BLaER1 treated with 17β-estradiol and CSF1 and Interleukin-3, amounts not matched to agents 10 nM and 100 nM (cell line): ENCODE measurements around the gene CNKSR2.

Source experiments
- H3K27ac ChIP-seq, 11 experiments: shearing (Covaris generic); formaldehyde crosslinking; 2 replicates each; pipeline ENCODE4 v1.8.1; 2022
- H3K27me3 ChIP-seq, 11 experiments: shearing (Covaris generic); formaldehyde crosslinking; 2 replicates each; pipeline ENCODE4 v1.8.1; 2022
- H3K36me3 ChIP-seq, 11 experiments: shearing (Covaris generic); formaldehyde crosslinking; 2 replicates each; pipeline ENCODE4 v1.8.1; 2022
- H3K4me1 ChIP-seq, 10 experiments: shearing (Covaris generic); formaldehyde crosslinking; 2 replicates each; pipeline ENCODE4 v1.8.1; 2022
- H3K4me2 ChIP-seq, 11 experiments: shearing (Covaris generic); formaldehyde crosslinking; 2 replicates each; pipeline ENCODE4 v1.8.1; 2022
- H3K4me3 ChIP-seq, 10 experiments: shearing (Covaris generic); formaldehyde crosslinking; 2 replicates each; pipeline ENCODE4 v1.8.1; 2022
- H3K9ac ChIP-seq, 11 experiments: shearing (Covaris generic); formaldehyde crosslinking; 2 replicates each; pipeline ENCODE4 v1.8.1; 2022
- H3K9me3 ChIP-seq, 11 experiments: shearing (Covaris generic); formaldehyde crosslinking; replicated peaks in 1 of 11; 2 replicates each; pipeline ENCODE4 v1.8.1; 2022
- H4K20me1 ChIP-seq, 11 experiments: shearing (Covaris generic); formaldehyde crosslinking; 2 replicates each; pipeline ENCODE4 v1.8.1; 2022
- Cebpa-rat ChIP-seq, 11 experiments: shearing (Covaris generic); IDR thresholded peaks; 2 replicates each; pipeline ENCODE4 v1.8.1; 2022

Gene CNKSR2

GRCh38 chrX:21559417-21559816 is 185.2 kb downstream of the CNKSR2 start:
- Histone ChIP-seq H3K9me3 (peaks cover 0 to 7% (median 0%) of the 10 kb centered on the region in 11 experiments; a peak in 2 of 22 replicates), H3K27me3 (no peaks in the 10 kb centered on the region), H3K4me2 (no peak overlapping the region), H3K4me3 (no peak overlapping the region), H4K20me1 (no peaks in the 10 kb centered on the region), H3K9ac (no peak overlapping the region), H3K27ac (no peak overlapping the region), H3K36me3 (no peaks in the 10 kb centered on the region), H3K4me1 (no peaks in the 10 kb centered on the region; a peak in 2 of 20 replicates)
- TF ChIP-seq Cebpa-rat (IDR thresholded peaks at IDR 0.05) = no peak

DNA sequence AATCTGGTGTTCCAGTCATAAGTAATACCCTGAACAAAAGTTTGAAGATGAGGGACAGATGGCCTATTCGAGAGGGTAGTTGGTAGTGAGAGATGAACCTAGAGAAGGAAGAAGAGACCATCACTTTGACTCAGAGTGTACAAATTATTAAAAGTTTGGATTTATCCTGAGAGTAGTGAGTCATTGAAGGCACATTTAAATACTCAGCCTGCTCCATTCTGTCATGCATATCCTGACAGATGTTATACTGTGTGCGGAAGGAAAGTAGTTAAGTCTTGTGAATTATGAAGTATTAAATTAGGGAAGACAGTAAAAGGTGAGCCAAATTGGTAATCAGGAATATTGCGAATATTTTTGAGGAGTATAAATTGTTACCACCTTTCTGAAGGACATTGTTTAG is 190.8 kb downstream of the CNKSR2 start:
- no peak overlapping the region for H3K4me3 ChIP-seq
- H3K4me1 ChIP-seq = no peaks in the 10 kb centered on the region
- H3K9me3 ChIP-seq = peaks cover 0 to 9% (median 5%) of the 10 kb centered on the region in 11 experiments; a peak in 11 of 22 replicates
- no peak overlapping the region for H3K9ac ChIP-seq
- H3K27me3 ChIP-seq = no peaks in the 10 kb centered on the region
- H3K27ac ChIP-seq = no peak overlapping the region
- no peak for TF ChIP-seq Cebpa-rat (IDR thresholded peaks at IDR 0.05)
- H3K36me3 ChIP-seq = no peaks in the 10 kb centered on the region
- no peaks in the 10 kb centered on the region for H4K20me1 ChIP-seq
- no peak overlapping the region for H3K4me2 ChIP-seq

DNA sequence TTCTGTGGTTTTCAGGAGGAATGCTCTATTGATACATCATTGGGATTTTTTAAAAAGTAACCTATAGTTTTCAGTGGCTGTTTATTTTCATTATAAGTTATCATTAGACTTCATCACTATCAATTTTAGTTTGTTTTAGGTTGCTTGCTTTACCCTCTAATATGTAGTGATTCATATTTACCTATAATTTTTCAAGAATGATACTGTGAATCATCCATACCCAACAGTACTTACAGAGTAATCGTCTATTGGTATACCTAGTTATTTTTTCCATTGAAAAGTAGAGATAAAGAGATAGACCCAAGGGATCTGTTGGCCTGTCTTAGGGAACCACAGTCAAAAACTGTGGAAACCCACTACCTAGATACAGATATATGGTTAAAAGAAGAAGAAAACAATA is 200.6 kb downstream of the CNKSR2 start:
- H3K36me3 ChIP-seq = peaks cover 0 to 17% (median 12%) of the 10 kb centered on the region in 11 experiments; a peak in 12 of 22 replicates
- no peak overlapping the region for H3K9ac ChIP-seq
- TF ChIP-seq Cebpa-rat (IDR thresholded peaks at IDR 0.05) = no peak
- H3K4me2 ChIP-seq = no peak overlapping the region
- peaks cover 30 to 50% (median 39%) of the 10 kb centered on the region in 11 experiments for H3K9me3 ChIP-seq
- H3K4me3 ChIP-seq = no peak overlapping the region
- H4K20me1 ChIP-seq = no peaks in the 10 kb centered on the region
- H3K27me3 ChIP-seq = no peaks in the 10 kb centered on the region
- H3K27ac ChIP-seq = no peak overlapping the region
- no peaks in the 10 kb centered on the region for H3K4me1 ChIP-seq

- H3K9me3 ChIP-seq = peaks cover 5 to 13% (median 10%) of the 10 kb centered on the region in 11 experiments; a peak in 20 of 22 replicates
- no peak overlapping the region for H3K4me2 ChIP-seq
- no peak for TF ChIP-seq Cebpa-rat (IDR thresholded peaks at IDR 0.05)
- H3K9ac ChIP-seq = no peak overlapping the region
- 0 out of 22 replicates have a peak, but pooled peaks cover 0 to 6% (median 0%) of the 10 kb centered on the region in 11 experiments for H3K36me3 ChIP-seq
- no peaks in the 10 kb centered on the region for H4K20me1 ChIP-seq
- no peaks in the 10 kb centered on the region for H3K27me3 ChIP-seq
- no peaks in the 10 kb centered on the region for H3K4me1 ChIP-seq
- H3K27ac ChIP-seq = no peak overlapping the region
- no peak overlapping the region for H3K4me3 ChIP-seq
These were observed 207.3 kb downstream of the CNKSR2 start for GRCh38 chrX:21581479-21581878.

- no peak for TF ChIP-seq Cebpa-rat (IDR thresholded peaks at IDR 0.05)
- no peak overlapping the region for H3K4me3 ChIP-seq
These were observed 211.8 kb downstream of the CNKSR2 start for GRCh38 chrX:21586001-21586400.

GRCh38 chrX:21590012-21590776 is 216.0 kb downstream of the CNKSR2 start:
- 0 out of 22 replicates have a peak, but pooled peaks cover 0 to 6% (median 0%) of the 10 kb centered on the region in 11 experiments for H3K36me3 ChIP-seq
- H3K4me3 ChIP-seq = no peak overlapping the region
- no peak for TF ChIP-seq Cebpa-rat (IDR thresholded peaks at IDR 0.05)
- H3K9me3 ChIP-seq = peaks cover 14 to 28% (median 22%) of the 10 kb centered on the region in 11 experiments; a peak in 20 of 22 replicates
- no peaks in the 10 kb centered on the region for H3K4me1 ChIP-seq
- H3K27me3 ChIP-seq = no peaks in the 10 kb centered on the region
- H3K9ac ChIP-seq = no peak overlapping the region
- H4K20me1 ChIP-seq = no peaks in the 10 kb centered on the region
- H3K4me2 ChIP-seq = no peak overlapping the region
- no peak overlapping the region for H3K27ac ChIP-seq

More at GRCh38 chrX:21586001-21586400, 211.8 kb downstream of the CNKSR2 start:
- Histone ChIP-seq H3K27me3 (no peaks in the 10 kb centered on the region), H3K27ac (no peak overlapping the region), H3K9ac (no peak overlapping the region), H3K4me1 (no peaks in the 10 kb centered on the region), H3K36me3 (0 out of 22 replicates have a peak, but pooled peaks cover 0 to 6% (median 0%) of the 10 kb centered on the region in 11 experiments), H3K9me3 (peaks cover 14 to 28% (median 22%) of the 10 kb centered on the region in 11 experiments; a peak in 20 of 22 replicates), H3K4me2 (no peak overlapping the region), H4K20me1 (no peaks in the 10 kb centered on the region)

GRCh38 chrX:21606002-21606401 is 231.8 kb downstream of the CNKSR2 start:
- Histone ChIP-seq H3K27me3 (no peaks in the 10 kb centered on the region), H3K9ac (no peak overlapping the region), H3K4me1 (peaks cover 0 to 5% (median 0%) of the 10 kb centered on the region in 10 experiments; a peak in 2 of 20 replicates), H4K20me1 (no peaks in the 10 kb centered on the region), H3K27ac (no peak overlapping the region), H3K36me3 (no peaks in the 10 kb centered on the region), H3K4me3 (no peak overlapping the region), H3K4me2 (no peak overlapping the region), H3K9me3 (no peaks in the 10 kb centered on the region)
- no peak for TF ChIP-seq Cebpa-rat (IDR thresholded peaks at IDR 0.05)

DNA sequence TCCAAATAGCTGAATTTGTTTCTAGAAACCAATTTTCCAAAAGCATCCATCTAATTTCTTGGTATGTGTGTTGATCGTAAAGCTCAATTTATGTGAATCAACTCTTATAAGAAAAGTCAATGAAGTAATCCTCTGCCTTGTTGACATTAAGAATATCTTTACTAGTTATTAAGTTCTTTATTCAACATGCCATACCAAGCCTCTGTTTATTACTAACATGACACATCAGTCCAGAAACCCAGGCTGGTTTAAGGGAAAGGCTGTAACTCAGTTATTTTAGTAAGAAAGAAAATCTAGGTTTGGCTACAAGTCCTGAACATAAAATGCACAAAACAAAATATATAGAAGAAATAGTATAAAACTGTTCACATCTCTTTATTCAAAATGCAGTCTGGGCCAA is 235.9 kb downstream of the CNKSR2 start:
- Histone ChIP-seq H3K27ac (no peak overlapping the region), H3K27me3 (no peaks in the 10 kb centered on the region), H3K9ac (no peak overlapping the region), H4K20me1 (no peaks in the 10 kb centered on the region), H3K4me3 (no peak overlapping the region), H3K9me3 (no peaks in the 10 kb centered on the region), H3K4me2 (no peak overlapping the region), H3K36me3 (no peaks in the 10 kb centered on the region), H3K4me1 (peaks cover 0 to 5% (median 0%) of the 10 kb centered on the region in 10 experiments; a peak in 2 of 20 replicates)
- no peak for TF ChIP-seq Cebpa-rat (IDR thresholded peaks at IDR 0.05)

DNA sequence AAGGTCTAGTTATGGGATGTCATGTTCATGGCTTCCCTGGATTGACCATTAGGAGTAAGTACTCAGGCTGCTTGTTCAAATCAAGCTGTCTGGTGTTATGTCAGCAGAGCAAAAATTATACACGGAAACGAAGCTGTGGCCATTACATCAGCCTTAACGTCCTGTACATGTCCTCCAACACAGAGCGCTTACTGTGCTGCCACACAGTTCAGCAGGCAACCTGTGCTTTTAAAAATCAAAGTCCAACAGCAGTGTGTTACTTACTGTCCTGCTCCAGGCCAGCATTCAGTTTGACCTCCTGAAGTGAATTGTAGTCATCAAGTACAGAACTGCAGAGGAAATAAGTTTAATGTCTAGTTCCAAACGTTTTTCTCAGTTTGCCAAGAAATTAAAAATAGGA is 237.9 kb downstream of the CNKSR2 start:
- H3K4me2 ChIP-seq = no peak overlapping the region
- no peaks in the 10 kb centered on the region for H3K27me3 ChIP-seq
- H3K27ac ChIP-seq = no peak overlapping the region
- H3K4me1 ChIP-seq = peaks cover 0 to 5% (median 0%) of the 10 kb centered on the region in 10 experiments; a peak in 2 of 20 replicates
- no peaks in the 10 kb centered on the region for H3K36me3 ChIP-seq
- H3K9me3 ChIP-seq = no peaks in the 10 kb centered on the region
- H3K9ac ChIP-seq = no peak overlapping the region
- no peaks in the 10 kb centered on the region for H4K20me1 ChIP-seq
- no peak overlapping the region for H3K4me3 ChIP-seq
- no peak for TF ChIP-seq Cebpa-rat (IDR thresholded peaks at IDR 0.05)

DNA sequence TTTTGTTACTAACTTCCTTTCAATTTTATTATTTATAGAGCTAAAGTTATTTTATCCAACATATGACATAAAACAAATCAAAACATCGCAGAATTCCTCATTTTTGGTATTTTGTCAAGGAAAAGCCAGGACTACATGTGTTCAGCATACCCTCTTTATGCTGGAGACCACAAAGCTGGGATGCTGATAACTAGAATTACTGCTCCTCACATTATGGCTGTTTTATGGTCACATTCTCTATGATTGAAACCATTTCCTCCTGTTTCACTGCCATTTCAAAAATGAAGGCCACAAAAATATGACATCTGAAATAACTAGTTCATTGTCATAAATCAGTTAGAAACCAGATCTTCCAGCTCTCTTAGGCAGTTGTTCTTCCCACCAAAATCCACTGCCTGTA is 242.2 kb downstream of the CNKSR2 start:
- H3K4me2 ChIP-seq = no peak overlapping the region
- no peaks in the 10 kb centered on the region for H3K9me3 ChIP-seq
- TF ChIP-seq Cebpa-rat (IDR thresholded peaks at IDR 0.05) = no peak
- H3K27me3 ChIP-seq = no peaks in the 10 kb centered on the region
- no peak overlapping the region for H3K27ac ChIP-seq
- no peak overlapping the region for H3K4me3 ChIP-seq
- no peak overlapping the region for H3K9ac ChIP-seq
- H4K20me1 ChIP-seq = no peaks in the 10 kb centered on the region
- H3K4me1 ChIP-seq = no peaks in the 10 kb centered on the region
- H3K36me3 ChIP-seq = no peaks in the 10 kb centered on the region
